Coronary artery (tissue), 2 donors: ENCODE results near the gene CYP3A4.
"Not testable (repeated sequence)": the region's sequence is repeated elsewhere in the genome, so short reads cannot be mapped to it uniquely, and the experiment has no call there.

Experiments
- DNase-seq: peaks from one replicate; pipeline ENCODE4 v3.0.0-alpha.2; 2017; ENCODE audit warnings: low spot score
- H3K27ac ChIP-seq, 2 donors: fragments of 200-600 bp; sonication (generic); one replicate each; pipeline ENCODE4 v1.5.1; 2016 to 2019
- H3K4me3 ChIP-seq: fragments of 200-600 bp; sonication (generic); 2 replicates; pipeline ENCODE4 v1.5.1; 2016; ENCODE audit warnings: mild to moderate bottlenecking, moderate library complexity
- CTCF ChIP-seq: fragments of 200-600 bp; sonication (generic); IDR thresholded peaks from one replicate; pipeline ENCODE4 v1.5.1; 2019; ENCODE audit warnings: antibody characterized with exemption

Gene CYP3A4

GRCh38 chr7:99782012-99782953 lies 1.7 kb downstream of the CYP3A4 start:
- TF ChIP-seq CTCF: no peak
- Histone ChIP-seq H3K27ac (no peak overlapping the region), H3K4me3 (no peak overlapping the region)
- no peak for DNase-seq

DNA sequence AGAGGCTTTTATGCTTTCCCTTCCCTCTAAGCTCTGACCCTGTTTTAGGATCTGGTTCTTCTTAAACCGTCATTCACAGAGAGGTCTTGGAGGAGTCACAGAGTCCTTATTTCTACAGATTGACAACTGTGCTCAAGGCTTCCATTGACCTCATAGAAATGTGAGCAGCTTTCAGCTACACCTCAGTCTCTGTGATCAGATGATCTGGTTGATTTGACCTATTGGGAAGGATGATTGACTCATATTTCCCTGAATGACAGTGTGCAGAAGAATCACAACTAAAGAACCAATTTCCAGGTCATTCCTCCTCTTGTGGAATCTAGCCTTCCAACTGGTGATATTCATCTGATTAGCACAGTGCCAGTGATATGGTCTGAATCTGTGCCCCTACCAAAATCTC lies 3.4 kb downstream of the CYP3A4 start:
- no peak for TF ChIP-seq CTCF
- Histone ChIP-seq H3K4me3 (no peak overlapping the region), H3K27ac (no peak overlapping the region)
- no peak for DNase-seq

GRCh38 chr7:99779949-99780348 lies 4.0 kb downstream of the CYP3A4 start:
- DNase-seq: no peak
- TF ChIP-seq CTCF: no peak
- Histone ChIP-seq H3K27ac (no peak overlapping the region), H3K4me3 (no peak overlapping the region)

DNA sequence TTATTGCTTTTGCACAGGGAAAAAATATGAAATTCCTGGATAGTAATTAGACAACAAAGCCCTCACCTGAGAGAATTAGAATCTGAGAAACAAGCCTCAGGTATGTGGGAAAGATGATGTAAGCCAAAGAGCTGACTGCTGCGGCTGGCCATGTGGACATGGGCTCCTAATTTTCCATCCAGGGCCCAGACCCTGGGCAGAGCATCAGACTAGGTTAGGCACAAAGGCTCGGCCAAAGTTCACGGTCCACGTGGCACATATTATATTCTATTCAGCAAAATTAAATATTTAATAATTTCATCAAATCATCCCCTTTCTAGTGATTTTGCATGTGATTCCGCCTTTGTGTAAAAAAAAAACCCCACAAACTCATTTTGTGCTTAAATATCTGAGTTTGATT lies 5.1 kb downstream of the CYP3A4 start:
- no peak overlapping the region for H3K4me3 ChIP-seq
- no peak for DNase-seq
- TF ChIP-seq CTCF: no peak
- H3K27ac ChIP-seq: no peak overlapping the region

DNA sequence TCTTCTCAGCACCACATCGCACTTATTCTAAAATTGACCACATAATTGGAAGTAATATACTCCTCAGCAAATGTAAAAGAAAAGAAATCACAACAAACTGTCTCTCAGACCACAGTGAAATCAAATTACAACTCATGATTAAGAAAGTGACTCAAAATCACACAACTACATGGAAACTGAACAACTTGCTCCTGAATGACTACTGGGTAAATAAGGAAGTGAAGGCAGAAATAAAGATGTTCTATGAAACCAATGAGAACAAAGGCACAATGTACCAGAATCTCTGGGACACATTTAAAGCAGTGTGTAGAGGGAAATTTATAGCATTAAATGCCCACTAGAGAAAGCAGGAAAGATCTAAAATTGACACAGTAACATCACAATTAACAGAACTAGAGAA lies 10.6 kb downstream of the CYP3A4 start:
- not testable (repeated sequence) for DNase-seq, H3K4me3 ChIP-seq, H3K27ac ChIP-seq

DNA sequence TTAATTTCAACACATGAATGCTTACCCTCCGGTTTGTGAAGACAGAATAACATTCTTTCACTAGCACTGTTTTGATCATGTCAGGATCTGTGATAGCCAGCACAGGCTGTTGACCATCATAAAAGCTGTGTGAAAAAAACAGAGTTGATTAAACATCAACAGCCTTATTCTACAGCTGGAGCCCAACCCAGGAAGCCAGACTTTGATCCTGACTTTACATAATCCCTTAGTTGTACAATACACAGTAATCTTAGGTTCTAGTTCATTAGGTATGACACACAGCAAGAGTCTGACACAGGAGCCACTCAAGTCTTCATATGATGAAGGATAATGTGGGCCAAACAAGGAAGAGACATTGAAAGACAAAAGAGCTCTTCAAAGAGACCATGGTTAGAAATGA lies 11.4 kb downstream of the CYP3A4 start:
- Histone ChIP-seq H3K27ac (no peak overlapping the region), H3K4me3 (no peak overlapping the region)
- TF ChIP-seq CTCF: no peak
- DNase-seq: no peak

- not testable (repeated sequence) for DNase-seq, H3K27ac ChIP-seq, H3K4me3 ChIP-seq
These were observed 14.5 kb downstream of the CYP3A4 start for GRCh38 chr7:99769494-99769893.

DNA sequence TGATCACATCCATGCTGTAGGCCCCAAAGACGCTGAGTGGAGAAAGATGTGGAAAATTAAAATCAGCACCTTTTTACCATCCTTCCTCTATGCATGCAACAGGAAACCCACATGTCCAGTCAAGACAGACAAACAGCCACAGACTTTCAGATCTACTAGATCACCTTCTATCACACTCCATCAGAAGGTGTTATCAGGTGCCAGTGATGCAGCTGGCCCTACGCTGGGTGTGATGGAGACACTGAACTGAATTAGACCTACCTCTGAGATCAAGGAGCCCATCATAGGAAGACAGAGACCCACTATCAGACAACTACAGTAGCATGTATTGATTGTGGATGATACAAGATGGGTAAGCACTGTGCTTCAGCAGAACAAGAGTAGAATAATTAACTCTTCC lies 15.5 kb downstream of the CYP3A4 start:
- DNase-seq: no peak
- no peak for TF ChIP-seq CTCF
- Histone ChIP-seq H3K27ac (no peak overlapping the region), H3K4me3 (no peak overlapping the region)
